ENCODE data around the gene ACER3.

Gene ACER3

DNA sequence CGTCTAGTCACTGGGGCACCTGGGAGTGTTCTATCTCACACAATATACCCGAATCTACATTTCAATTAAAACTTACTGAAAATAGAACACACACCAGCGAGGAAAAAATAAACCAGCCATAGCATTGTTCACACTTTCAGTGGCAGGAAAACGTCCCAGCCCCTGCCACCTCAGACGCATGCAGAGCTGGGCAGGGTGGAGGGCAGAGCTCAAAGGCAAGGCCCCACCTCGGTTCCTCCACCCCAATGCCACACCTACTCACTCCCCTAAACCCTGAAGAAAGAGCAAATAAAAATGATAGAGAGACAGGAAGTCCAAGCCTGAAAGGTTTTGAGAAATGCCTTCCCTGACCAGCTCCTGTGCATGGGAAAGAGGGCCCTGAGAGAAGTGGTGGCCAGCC, 188.3 kb downstream of the ACER3 start:
- no peak for DNase-seq (ENCODE audit: low spot score)
- TF ChIP-seq, protein P1, sequence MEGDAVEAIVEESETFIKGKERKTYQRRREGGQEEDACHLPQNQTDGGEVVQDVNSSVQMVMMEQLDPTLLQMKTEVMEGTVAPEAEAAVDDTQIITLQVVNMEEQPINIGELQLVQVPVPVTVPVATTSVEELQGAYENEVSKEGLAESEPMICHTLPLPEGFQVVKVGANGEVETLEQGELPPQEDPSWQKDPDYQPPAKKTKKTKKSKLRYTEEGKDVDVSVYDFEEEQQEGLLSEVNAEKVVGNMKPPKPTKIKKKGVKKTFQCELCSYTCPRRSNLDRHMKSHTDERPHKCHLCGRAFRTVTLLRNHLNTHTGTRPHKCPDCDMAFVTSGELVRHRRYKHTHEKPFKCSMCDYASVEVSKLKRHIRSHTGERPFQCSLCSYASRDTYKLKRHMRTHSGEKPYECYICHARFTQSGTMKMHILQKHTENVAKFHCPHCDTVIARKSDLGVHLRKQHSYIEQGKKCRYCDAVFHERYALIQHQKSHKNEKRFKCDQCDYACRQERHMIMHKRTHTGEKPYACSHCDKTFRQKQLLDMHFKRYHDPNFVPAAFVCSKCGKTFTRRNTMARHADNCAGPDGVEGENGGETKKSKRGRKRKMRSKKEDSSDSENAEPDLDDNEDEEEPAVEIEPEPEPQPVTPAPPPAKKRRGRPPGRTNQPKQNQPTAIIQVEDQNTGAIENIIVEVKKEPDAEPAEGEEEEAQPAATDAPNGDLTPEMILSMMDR (IDR thresholded peaks at IDR 0.05; ENCODE audit: extremely low read depth, missing control alignments), result no peak

- DNase-seq (ENCODE audit: low spot score), result no peak
- TF ChIP-seq, protein P1 (IDR thresholded peaks at IDR 0.05; ENCODE audit: extremely low read depth, missing control alignments), result no peak
These were observed 190.8 kb downstream of the ACER3 start for GRCh38 chr11:77051511-77051910.

- no peak for DNase-seq (ENCODE audit: low spot score)
- TF ChIP-seq, protein P1 (IDR thresholded peaks at IDR 0.05; ENCODE audit: extremely low read depth, missing control alignments), result no peak
These were observed 191.8 kb downstream of the ACER3 start for GRCh38 chr11:77052518-77052917.

GRCh38 chr11:77053217-77054015, 192.7 kb downstream of the ACER3 start:
- TF ChIP-seq, protein P1 (IDR thresholded peaks at IDR 0.05; ENCODE audit: extremely low read depth, missing control alignments), result no peak
- DNase-seq (ENCODE audit: low spot score), result no peak

DNA sequence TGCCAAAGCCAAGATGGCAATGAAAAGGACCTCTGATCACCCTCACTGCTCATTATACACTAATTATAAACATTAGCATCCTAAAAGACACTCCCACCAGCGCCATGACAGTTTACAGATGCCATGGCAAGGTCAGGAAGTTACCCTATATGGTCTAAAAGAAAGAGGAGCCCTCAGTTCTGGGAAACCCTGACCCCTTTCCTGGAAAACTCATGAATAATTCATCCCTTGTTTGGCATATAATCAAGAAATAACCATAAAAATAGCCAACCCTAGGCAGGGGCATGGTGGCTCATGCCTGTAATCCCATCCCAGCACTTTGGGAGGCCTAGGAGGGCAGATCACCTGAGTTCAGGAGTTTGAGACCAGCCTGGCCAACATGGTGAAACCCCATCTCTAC, 193.4 kb downstream of the ACER3 start:
- DNase-seq (ENCODE audit: low spot score), result no peak
- TF ChIP-seq, protein P1 (IDR thresholded peaks at IDR 0.05; ENCODE audit: extremely low read depth, missing control alignments), result no peak

GRCh38 chr11:77055101-77055561, 194.4 kb downstream of the ACER3 start:
- TF ChIP-seq, protein P1 (IDR thresholded peaks at IDR 0.05; ENCODE audit: extremely low read depth, missing control alignments), result no peak
- DNase-seq (ENCODE audit: low spot score), result no peak

DNA sequence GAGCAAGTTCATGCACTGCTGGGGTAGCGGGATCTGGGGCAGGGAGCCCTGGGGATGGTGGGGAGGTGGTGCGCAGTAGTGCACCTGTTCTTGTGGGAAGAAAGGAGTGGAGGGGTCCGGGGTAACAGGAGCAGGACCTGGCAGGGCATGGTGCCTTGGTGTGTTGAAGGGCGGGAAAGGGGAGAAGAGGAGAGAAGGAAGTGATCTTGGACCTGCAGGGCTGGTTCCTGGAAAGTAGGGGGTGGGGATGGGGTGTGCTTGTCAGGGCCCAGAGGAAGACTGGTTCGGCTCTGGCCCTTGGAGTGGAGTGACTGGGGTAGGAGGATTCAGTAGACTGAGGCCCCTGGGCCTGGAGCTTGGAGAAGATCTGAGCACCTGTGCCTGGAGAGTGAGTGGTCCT, 195.2 kb downstream of the ACER3 start:
- TF ChIP-seq, protein P1 (IDR thresholded peaks at IDR 0.05; ENCODE audit: extremely low read depth, missing control alignments), result no peak
- no peak for DNase-seq (ENCODE audit: low spot score)

All from GM20000 (cell line).